GM23338 (cell line): ENCODE data around the gene DDX54. TPM values are rescaled to one million over a fixed set of nuclear protein-coding genes. Genes with fewer than 3 reads are reported as not detected.

ENCODE experiments used
- ATAC-seq: fragments of 200-7000 bp; cut with Tn5 transposase; 3 replicates; pipeline ENCODE4 v1.9.1; 2020
- DNase-seq: peaks from one replicate; pipeline ENCODE4 v3.0.0-alpha.2; 2015; ENCODE audit warnings: low spot score
- H2AFZ ChIP-seq: fragments of 200-600 bp; sonication (generic); 2 replicates; pipeline ENCODE4 v1.8.0; 2016; ENCODE audit warnings: antibody characterized with exemption, mild to moderate bottlenecking, moderate library complexity
- H3F3A ChIP-seq: fragments of 200-600 bp; sonication (generic); replicated peaks from 2 replicates; pipeline ENCODE4 v1.8.0; 2017; ENCODE audit warnings: antibody characterized with exemption, mixed run types, low read depth
- H3K27ac ChIP-seq: fragments of 200-600 bp; sonication (generic); 2 replicates; pipeline ENCODE4 v1.6.1; 2016; ENCODE audit warnings: low read depth
- H3K27me3 ChIP-seq: fragments of 200-600 bp; sonication (generic); 2 replicates; pipeline ENCODE4 v1.8.0; 2016; ENCODE audit warnings: mild to moderate bottlenecking, mixed run types, moderate library complexity; ENCODE audit not compliant: insufficient read depth
- H3K36me3 ChIP-seq: fragments of 200-600 bp; sonication (generic); 2 replicates; pipeline ENCODE4 v1.8.0; 2016; ENCODE audit warnings: mild to moderate bottlenecking; ENCODE audit not compliant: insufficient read depth
- H3K4me1 ChIP-seq: fragments of 200-600 bp; sonication (generic); 2 replicates; pipeline ENCODE4 v1.8.0; 2016; ENCODE audit warnings: mild to moderate bottlenecking, moderate library complexity; ENCODE audit not compliant: insufficient read depth
- H3K4me2 ChIP-seq: fragments of 200-600 bp; sonication (generic); 2 replicates; pipeline ENCODE4 v1.7.1; 2017; ENCODE audit warnings: mixed run types
- H3K4me3 ChIP-seq: fragments of 200-600 bp; sonication (generic); 2 replicates; pipeline ENCODE4 v1.6.1; 2016; ENCODE audit warnings: mixed run types
- H3K79me2 ChIP-seq: fragments of 200-600 bp; sonication (generic); replicated peaks from 2 replicates; pipeline ENCODE4 v1.8.0; 2017; ENCODE audit warnings: mild to moderate bottlenecking; ENCODE audit not compliant: insufficient read depth
- H3K9me2 ChIP-seq: fragments of 200-600 bp; sonication (generic); 2 replicates; pipeline ENCODE4 v1.8.0; 2017; ENCODE audit not compliant: insufficient read depth
- H4K20me1 ChIP-seq: fragments of 200-600 bp; sonication (generic); replicated peaks from 2 replicates; pipeline ENCODE4 v1.8.0; 2017; ENCODE audit warnings: mild to moderate bottlenecking; ENCODE audit not compliant: insufficient read depth
- H3K27ac Mint-ChIP-seq: 2 replicates; pipeline ENCODE4 v1.8.0; 2020; ENCODE audit warnings: inconsistent platforms, mild to moderate bottlenecking, moderate library complexity, mixed read lengths
- H3K27me3 Mint-ChIP-seq: 3 replicates; pipeline ENCODE4 v1.8.0; 2022; ENCODE audit warnings: low read depth, mild to moderate bottlenecking, moderate library complexity, mixed read lengths, inconsistent platforms; ENCODE audit not compliant: insufficient read depth, poor library complexity
- H3K36me3 Mint-ChIP-seq: 3 replicates; pipeline ENCODE4 v1.8.0; 2021; ENCODE audit warnings: low read depth, mild to moderate bottlenecking, inconsistent platforms, moderate library complexity, mixed read lengths
- H3K4me1 Mint-ChIP-seq: 3 replicates; pipeline ENCODE4 v1.8.0; 2020; ENCODE audit warnings: mild to moderate bottlenecking, inconsistent platforms, mixed read lengths
- H3K4me3 Mint-ChIP-seq: 3 replicates; pipeline ENCODE4 v1.8.0; 2021; ENCODE audit warnings: moderate library complexity, mild to moderate bottlenecking, inconsistent platforms, mixed read lengths
- H3K9me3 Mint-ChIP-seq: 3 replicates; pipeline ENCODE4 v1.8.0; 2020; ENCODE audit warnings: moderate library complexity, mild to moderate bottlenecking, inconsistent platforms, mixed read lengths
- CREB1 ChIP-seq: fragments of 250-450 bp; sonication (Bioruptor Pico); IDR thresholded peaks from 2 replicates; pipeline ENCODE4 v1.5.0; 2020; ENCODE audit warnings: low read depth, mild to moderate bottlenecking, moderate library complexity
- EZH2phosphoT487 ChIP-seq: fragments of 200-600 bp; sonication (generic); IDR thresholded peaks from one replicate; pipeline ENCODE4 v1.8.1; 2018; ENCODE audit warnings: antibody characterized with exemption; ENCODE audit not compliant: unreplicated experiment
- NANOG ChIP-seq: IDR thresholded peaks from 2 replicates; pipeline ENCODE4 v1.6.1; 2016; ENCODE audit warnings: antibody characterized with exemption, borderline replicate concordance
- REST ChIP-seq: IDR thresholded peaks from one replicate; pipeline ENCODE4 v1.6.1; 2018; ENCODE audit warnings: antibody characterized with exemption; ENCODE audit not compliant: unreplicated experiment
- ZNF114 ChIP-seq: fragments of 250-450 bp; sonication (Bioruptor Pico); IDR thresholded peaks from 2 replicates; pipeline ENCODE4 v1.5.0; 2020; ENCODE audit warnings: mild to moderate bottlenecking, moderate library complexity
- ZNF462 ChIP-seq: fragments of 250-450 bp; sonication (Bioruptor Pico); IDR thresholded peaks from 2 replicates; pipeline ENCODE4 v1.5.0; 2020; ENCODE audit warnings: mild to moderate bottlenecking, moderate library complexity
- polyA plus RNA-seq: library from polyadenylated mRNA; unstranded; fragments of >200 nt; fragmentation: Nextera tagmentation; extraction: Ambion mirVana; gene quantifications from 2 replicates; pipeline ENCODE4 v1.2.1, GENCODE V29; 2016
- total RNA-seq: library from RNA; depleted of rRNA; stranded (reverse); fragments of >200 nt; shearing (Covaris generic); gene quantifications from 2 replicates; pipeline ENCODE4 v1.2.3, GENCODE V29; 2014

The DDX54 gene
- total and polyA plus RNA-seq, 2 experiments from 2014 or later: 84.1 to 89.4 TPM

- H3K27ac Mint-ChIP-seq: no peak overlapping the region
- TF ChIP-seq NANOG (no peak), EZH2phosphoT487 (no peak), CREB1 (CRISPR knock-in tag) (no peak), ZNF462 (CRISPR knock-in tag) (no peak), ZNF114 (CRISPR knock-in tag) (no peak)
- H3K4me3 ChIP-seq: no peak overlapping the region
- peaks cover 10% of the 10 kb centered on the region for H3K27me3 Mint-ChIP-seq
- H3K36me3 ChIP-seq: no peaks in the 10 kb centered on the region
- H3K27ac ChIP-seq: no peak overlapping the region
- peaks cover 7% of the 10 kb centered on the region; the same call in 2 of the 3 replicates for H3K36me3 Mint-ChIP-seq
- H3K9me2 ChIP-seq: no peaks in the 10 kb centered on the region
- H3K4me1 Mint-ChIP-seq: peaks cover 4% of the 10 kb centered on the region; the same call in 2 of the 3 replicates
- no peaks in the 10 kb centered on the region for H3K27me3 ChIP-seq
- ATAC-seq: no peak
- H3K4me3 Mint-ChIP-seq: no peak overlapping the region
- peaks cover 2% of the 10 kb centered on the region; the same call in 2 of the 3 replicates for H3K9me3 Mint-ChIP-seq
- no peaks in the 10 kb centered on the region for H3F3A ChIP-seq
- H3K4me2 ChIP-seq: no peak overlapping the region
- peaks cover 3% of the 10 kb centered on the region; the same call in 1 of the 2 replicates for H4K20me1 ChIP-seq
- no peak overlapping the region for H2AFZ ChIP-seq
- H3K79me2 ChIP-seq: no peaks in the 10 kb centered on the region
- H3K4me1 ChIP-seq: no peaks in the 10 kb centered on the region
- DNase-seq: no peak
Measured at GRCh38 chr12:113127791-113128199, 57.5 kb downstream of the DDX54 start.

GRCh38 chr12:113120670-113121370 is 64.5 kb downstream of the DDX54 start:
- Histone ChIP-seq H3K4me3 (no peak overlapping the region), H3K9me2 (no peaks in the 10 kb centered on the region), H2AFZ (no peak overlapping the region), H4K20me1 (peaks cover 3% of the 10 kb centered on the region), H3K4me1 (peaks cover 5% of the 10 kb centered on the region; the same call in 1 of the 2 replicates), H3K27ac (no peak overlapping the region), H3K36me3 (no peaks in the 10 kb centered on the region), H3F3A (no peaks in the 10 kb centered on the region), H3K4me2 (no peak overlapping the region), H3K79me2 (no peaks in the 10 kb centered on the region), H3K27me3 (no peaks in the 10 kb centered on the region)
- ATAC-seq (no peak), DNase-seq (peak; percentile 24)
- H3K27me3 Mint-ChIP-seq: peaks cover 9% of the 10 kb centered on the region
- no peak overlapping the region for H3K27ac Mint-ChIP-seq
- H3K4me1 Mint-ChIP-seq: peaks cover 10% of the 10 kb centered on the region
- peaks cover 7% of the 10 kb centered on the region; the same call in 2 of the 3 replicates for H3K36me3 Mint-ChIP-seq
- H3K9me3 Mint-ChIP-seq: peaks cover 4% of the 10 kb centered on the region; the same call in 2 of the 3 replicates
- H3K4me3 Mint-ChIP-seq: no peak overlapping the region
- no peak for TF ChIP-seq REST
